Fibroblast of pulmonary artery (primary cell): ENCODE data around the gene TWIST2.

Experiments used
- DNase-seq: peaks from one replicate; pipeline ENCODE4 v3.0.0-alpha.2; 2010; ENCODE audit warnings: low read depth
- H3K4me3 ChIP-seq: replicated peaks from 2 replicates; pipeline ENCODE4 v1.5.1; 2011; ENCODE audit warnings: low read depth, mild to moderate bottlenecking, control low read depth, low read length, moderate library complexity
- CTCF ChIP-seq: IDR thresholded peaks from 2 replicates; pipeline ENCODE4 v1.5.1; 2011; ENCODE audit warnings: mild to moderate bottlenecking, control low read depth, low read length, inconsistent platforms; ENCODE audit errors: missing control alignments

Gene TWIST2

DNA sequence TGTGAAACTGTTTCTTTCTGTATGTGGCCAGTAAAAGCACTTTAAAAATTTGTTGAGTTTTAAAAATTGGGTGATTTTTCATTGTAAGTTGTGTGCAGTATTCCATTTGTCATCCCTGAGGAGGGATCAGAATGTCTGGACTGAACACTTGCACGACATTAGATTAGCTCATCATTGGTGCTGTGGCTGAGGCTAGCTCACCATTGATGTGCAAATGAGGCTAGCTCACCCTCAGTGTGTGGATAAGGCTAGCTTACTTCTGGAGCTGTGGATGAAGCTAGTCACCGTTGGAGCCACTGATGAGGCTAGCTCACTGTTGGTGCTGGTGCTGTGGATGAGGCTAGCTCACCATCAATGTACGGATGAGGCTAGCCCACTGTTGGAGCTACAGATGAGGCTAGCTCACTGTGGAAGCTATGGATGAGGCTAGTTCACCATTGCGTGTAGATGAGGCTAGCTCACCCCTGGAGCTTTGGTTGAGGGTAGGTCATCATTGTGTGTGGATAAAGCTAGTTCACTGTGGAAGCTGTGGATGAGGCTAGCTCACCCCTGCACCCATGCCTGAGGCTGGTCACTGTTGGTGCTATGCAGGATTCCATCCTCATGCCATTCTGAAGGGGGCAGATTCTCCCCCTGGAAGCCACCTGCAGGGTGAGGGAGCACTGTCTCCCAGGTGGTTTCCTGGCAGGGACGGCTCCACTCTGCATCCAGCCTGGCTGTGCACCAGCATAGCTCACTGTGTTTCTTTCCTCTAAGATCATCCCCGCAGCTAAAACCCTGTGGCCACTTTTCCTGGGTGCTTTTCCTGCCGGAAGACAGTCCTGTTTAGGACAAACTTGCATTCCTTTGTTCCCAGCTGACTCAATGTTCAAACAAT is 101.1 kb downstream of the TWIST2 start:
- DNase-seq, result no peak
- no peak overlapping the region for H3K4me3 ChIP-seq
- no peak for TF ChIP-seq CTCF

DNA sequence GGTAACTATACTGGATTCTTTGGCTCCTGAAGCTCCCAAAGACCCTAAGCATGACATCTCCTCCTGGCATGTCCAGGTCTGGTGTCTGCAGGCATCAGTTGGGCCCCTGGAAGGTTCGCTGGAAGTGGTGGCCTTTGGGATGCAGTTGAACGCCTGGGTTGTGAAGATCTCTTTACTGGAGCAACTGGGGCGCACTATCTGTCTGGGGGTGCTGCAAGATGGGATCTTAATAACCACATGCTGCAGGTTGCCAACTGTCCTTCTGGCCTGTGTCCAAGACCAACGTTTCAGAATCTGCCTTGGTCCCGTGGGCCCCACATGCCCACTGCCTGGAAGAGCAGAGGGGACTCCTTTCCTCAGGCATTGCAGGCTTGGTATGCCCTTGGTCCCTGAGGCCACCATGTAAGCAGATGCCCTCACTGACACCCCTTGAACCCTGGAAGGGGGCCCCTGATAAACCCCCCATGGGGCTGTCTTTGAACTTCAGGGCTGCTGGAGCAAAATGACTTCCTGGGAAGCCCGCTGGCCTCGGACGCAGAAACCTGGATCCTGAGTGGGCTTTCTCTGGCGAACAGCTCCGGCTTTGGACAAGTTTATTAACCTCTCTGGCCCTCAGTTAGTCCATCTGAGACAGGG is 101.9 kb downstream of the TWIST2 start:
- TF ChIP-seq CTCF, result no peak
- no peak for DNase-seq
- no peak overlapping the region for H3K4me3 ChIP-seq

DNA sequence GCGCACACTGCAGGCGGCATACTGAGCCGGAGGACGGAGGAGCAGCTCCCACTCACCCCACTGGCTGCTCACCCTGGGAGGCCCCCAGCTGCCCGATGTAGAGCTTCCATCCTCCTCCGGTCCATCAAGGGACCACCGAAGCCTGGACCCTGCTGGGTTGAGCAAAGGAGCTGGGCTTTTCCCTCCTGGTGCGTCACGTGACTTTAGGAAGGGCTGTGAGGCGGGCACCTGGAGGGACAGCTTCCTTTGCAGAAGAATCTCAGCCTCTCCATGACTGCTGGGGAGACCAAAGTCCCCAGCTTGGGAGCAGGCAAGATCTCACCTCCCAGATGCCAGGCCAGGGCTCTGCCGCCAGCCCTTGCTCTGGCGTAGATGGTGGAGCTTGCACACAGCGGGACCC is 102.7 kb downstream of the TWIST2 start:
- no peak for TF ChIP-seq CTCF
- H3K4me3 ChIP-seq, result no peak overlapping the region
- no peak for DNase-seq

DNA sequence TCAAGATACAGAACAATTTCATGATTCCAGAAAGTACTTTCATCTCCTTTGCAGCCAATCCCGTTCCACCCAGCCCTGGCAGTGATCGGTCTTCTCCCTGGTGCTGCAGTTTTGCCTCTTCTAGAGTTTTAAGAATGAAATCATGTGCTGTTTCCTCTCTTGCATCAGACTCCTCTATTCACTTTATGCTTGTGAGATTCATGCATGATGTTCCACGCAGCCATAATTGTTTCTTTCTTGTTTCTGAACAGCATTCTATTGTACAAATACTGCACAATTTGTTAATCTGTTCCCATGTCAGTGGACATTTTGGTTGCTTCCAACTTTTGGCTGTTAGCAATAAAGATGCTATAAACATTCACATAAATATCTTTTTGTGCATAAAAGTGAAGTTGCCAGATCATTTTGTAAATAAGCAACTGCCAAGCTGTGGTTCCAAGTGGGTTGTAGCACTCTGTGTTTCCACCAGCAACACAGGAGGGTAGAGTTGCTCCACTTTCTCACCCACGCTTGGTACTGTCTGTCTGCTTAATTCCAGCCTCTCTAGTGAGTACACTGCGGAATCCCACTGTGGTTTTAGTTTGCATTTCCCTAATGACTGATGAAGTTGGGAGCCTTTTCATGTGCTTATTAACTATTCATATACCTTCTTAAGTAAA is 104.5 kb downstream of the TWIST2 start:
- no peak for TF ChIP-seq CTCF
- DNase-seq, result no peak

GRCh38 chr2:238954841-238955591 is 107.1 kb downstream of the TWIST2 start:
- TF ChIP-seq CTCF, result no peak
- H3K4me3 ChIP-seq, result no peak overlapping the region
- DNase-seq, result no peak

More for the DNA sequence above, 104.5 kb downstream of the TWIST2 start:
- no peak overlapping the region for H3K4me3 ChIP-seq

DNA sequence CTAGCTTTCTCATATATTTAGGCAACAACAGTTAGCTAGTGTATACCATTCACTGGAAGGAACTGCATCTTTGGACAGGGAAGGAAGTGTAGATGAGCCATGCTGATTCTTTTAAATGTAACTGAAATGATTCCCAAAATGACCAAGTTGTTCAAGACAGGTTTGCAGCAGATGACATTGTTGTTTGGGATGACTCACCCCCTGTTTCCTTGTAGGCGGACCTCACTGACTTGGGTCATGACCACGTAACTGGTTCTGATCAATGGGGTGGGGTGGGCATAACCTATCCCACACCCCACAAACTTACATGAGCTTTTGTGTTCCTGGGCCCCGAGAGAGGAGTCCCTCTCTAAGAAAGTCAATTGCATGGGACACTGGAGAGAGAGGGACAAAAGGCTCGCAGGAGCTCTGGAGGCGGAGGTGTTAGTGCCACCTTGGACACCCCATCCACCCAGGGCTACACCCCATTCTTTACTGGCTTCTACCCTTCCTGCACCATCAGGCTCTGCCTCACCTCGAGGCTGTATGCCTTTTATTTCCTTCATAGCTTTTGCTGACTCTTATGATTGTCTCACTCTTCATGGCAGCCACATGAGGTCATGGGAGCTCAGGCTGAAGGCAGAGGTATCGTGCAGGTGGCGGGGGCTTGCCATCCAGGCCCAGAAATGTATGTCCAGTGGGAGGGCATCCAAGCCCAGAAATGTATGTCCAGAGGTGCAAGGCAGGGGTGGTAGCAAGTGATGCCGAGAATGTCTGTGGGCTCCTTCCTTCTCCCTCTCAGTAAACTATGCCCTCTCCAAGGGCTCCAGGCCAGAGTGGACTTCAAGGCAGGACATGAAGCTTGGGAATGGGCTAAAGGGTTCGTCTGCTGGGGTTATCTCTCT is 108.0 kb downstream of the TWIST2 start:
- DNase-seq, result peak; percentile 29
- H3K4me3 ChIP-seq, result no peak overlapping the region
- no peak for TF ChIP-seq CTCF
